K562 (cell line): ENCODE data around the gene SLC38A10. TPM values are rescaled to one million over a fixed set of nuclear protein-coding genes. Genes with fewer than 3 reads are reported as not detected.

Experiments
- ATAC-seq: fragments of 200-7000 bp; cut with Tn5 transposase; 3 replicates; pipeline ENCODE4 v1.9.1; 2020; ENCODE audit warnings: moderate library complexity
- BruUV-seq: library from RNA; stranded (reverse); fragments of 400-500 nt; replicated peaks from 2 replicates; lab custom pipeline; 2021; lab: Mats Ljungman, UMichigan
- CTCF ChIA-PET: fragments of 300-600 bp; formaldehyde crosslinking; extraction: SDS; loops from one replicate; lab custom pipeline; 2021; ENCODE audit warnings: low intra/inter-chr PET ratio; lab: Yijun Ruan, JAX
- POLR2A ChIA-PET: fragments of 300-600, 350-650 bp; sonication (Branson Sonifier 250); formaldehyde crosslinking; extraction: SDS; loops from one replicate; lab custom pipeline; 2021; ENCODE audit warnings: antibody characterized with exemption, inconsistent platforms; lab: Yijun Ruan, JAX
- DNase-seq, 4 experiments: peaks; one replicate each; pipeline versions ENCODE4 v3.0.0 to v3.0.0-alpha.2; 2011 to 2018; ENCODE audit warnings: low spot score in 3 of 4, mixed read lengths in 3 of 4; ENCODE audit errors: extremely low read depth in 1 of 4
- FAIRE-seq: peaks from 2 replicates; lab custom pipeline; 2011; peaks lifted over from hg19 to GRCh38; lab: Jason Lieb, UNC
- H2AFZ ChIP-seq: 2 replicates; pipeline ENCODE4 v1.6.0; 2011; ENCODE audit warnings: low read depth, low read length, control low read depth, inconsistent platforms
- H3K27ac ChIP-seq: fragments of 200-600 bp; 3 replicates; pipeline ENCODE4 v1.8.0; 2011; ENCODE audit warnings: low read depth, mild to moderate bottlenecking, control low read depth, inconsistent platforms, low read length, moderate library complexity, mixed read lengths; ENCODE audit errors: extremely low read depth
- H3K27me3 ChIP-seq, 2 experiments: fragments of 300-600 bp in 1 of 2; 2 replicates in 1 of 2; 3 replicates in 1 of 2; pipeline versions ENCODE4 v1.6.0 to v1.8.0; 2011; ENCODE audit warnings: inconsistent platforms in 2 of 2, low read length in 2 of 2, mild to moderate bottlenecking in 1 of 2, mixed read lengths in 1 of 2, moderate library complexity in 1 of 2; ENCODE audit not compliant: control insufficient read depth in 2 of 2, insufficient read depth in 2 of 2
- H3K36me3 ChIP-seq: fragments of 300-600 bp; 3 replicates; pipeline ENCODE4 v1.8.0; 2011; ENCODE audit warnings: mild to moderate bottlenecking, low read length, inconsistent platforms; ENCODE audit not compliant: control insufficient read depth, insufficient read depth
- H3K4me1 ChIP-seq, 2 experiments: fragments of 200-600 bp in 1 of 2; replicated peaks in 1 of 2; 2 replicates in 1 of 2; 3 replicates in 1 of 2; pipeline versions ENCODE4 v1.5.1 to v1.8.0; 2011; ENCODE audit warnings: inconsistent platforms in 2 of 2, low read length in 2 of 2, mild to moderate bottlenecking in 1 of 2, mixed read lengths in 1 of 2, moderate library complexity in 1 of 2; ENCODE audit not compliant: control insufficient read depth in 2 of 2, insufficient read depth in 2 of 2
- H3K4me2 ChIP-seq: 2 replicates; pipeline ENCODE4 v1.6.1; 2011; ENCODE audit warnings: low read length, control low read depth, inconsistent platforms, mixed read lengths; ENCODE audit not compliant: insufficient read depth
- H3K4me3 ChIP-seq: fragments of 200-600 bp; sonication (generic), shearing (Covaris generic); 2 replicates; pipeline ENCODE4 v1.5.1; 2016; ENCODE audit warnings: control low read depth, inconsistent platforms
- H3K79me2 ChIP-seq: fragments of 200-600 bp; 3 replicates; pipeline ENCODE4 v1.8.0; 2011; ENCODE audit warnings: low read length, inconsistent platforms; ENCODE audit not compliant: control insufficient read depth, insufficient read depth
- H3K9ac ChIP-seq, 2 experiments: 2 replicates each; pipeline versions ENCODE4 v1.6.0 to v1.6.1; 2011; ENCODE audit warnings: low read depth in 2 of 2, low read length in 2 of 2, control low read depth in 1 of 2, inconsistent platforms in 1 of 2, mild to moderate bottlenecking in 1 of 2, mixed read lengths in 1 of 2; ENCODE audit not compliant: insufficient read depth in 1 of 2
- H3K9me1 ChIP-seq: one replicate; pipeline ENCODE4 v1.6.0; 2011; ENCODE audit warnings: inconsistent platforms, mild to moderate bottlenecking, low read length, moderate library complexity; ENCODE audit not compliant: control insufficient read depth, insufficient read depth
- H3K9me3 ChIP-seq: replicated peaks from 2 replicates; pipeline ENCODE4 v1.5.1; 2011; ENCODE audit warnings: low read depth, low read length, inconsistent platforms; ENCODE audit not compliant: control insufficient read depth, insufficient read depth
- H4K20me1 ChIP-seq: replicated peaks from 2 replicates; pipeline ENCODE4 v1.6.1; 2011; ENCODE audit warnings: low read length, inconsistent platforms, mixed read lengths; ENCODE audit not compliant: control insufficient read depth, insufficient read depth
- CHD4 ChIP-seq: fragments of 200-600 bp; sonication (generic); IDR thresholded peaks from 3 replicates; pipeline ENCODE4 v1.6.1; 2012; ENCODE audit warnings: low read depth, mild to moderate bottlenecking, mixed read lengths, low read length, inconsistent platforms; ENCODE audit not compliant: insufficient read depth, insufficient replicate concordance, poor library complexity, severe bottlenecking
- EP400 ChIP-seq: fragments of 450-650 bp; IDR thresholded peaks from 2 replicates; pipeline ENCODE4 v1.6.1; 2017; ENCODE audit warnings: antibody characterized with exemption, mild to moderate bottlenecking, moderate library complexity
- HNRNPL ChIP-seq: fragments of 200-400 bp; formaldehyde crosslinking; IDR thresholded peaks from 2 replicates; pipeline ENCODE4 v1.6.1; 2017; ENCODE audit warnings: low read depth, mild to moderate bottlenecking, low read length
- PCBP1 ChIP-seq: fragments of 200-400 bp; formaldehyde crosslinking; IDR thresholded peaks from 2 replicates; pipeline ENCODE4 v1.6.1; 2018; ENCODE audit warnings: mild to moderate bottlenecking, low read depth, low read length; ENCODE audit not compliant: poor library complexity, severe bottlenecking
- PHB2 ChIP-seq: fragments of 450-650 bp; IDR thresholded peaks from 2 replicates; pipeline ENCODE4 v1.6.1; 2017; ENCODE audit warnings: low read depth
- POLR2G ChIP-seq: fragments of 200-400 bp; formaldehyde crosslinking; IDR thresholded peaks from 2 replicates; pipeline ENCODE4 v1.6.1; 2017; ENCODE audit warnings: low read depth, mild to moderate bottlenecking, antibody characterized with exemption, low read length, moderate library complexity
- RBFOX2 ChIP-seq: fragments of 200-400 bp; formaldehyde crosslinking; IDR thresholded peaks from 2 replicates; pipeline ENCODE4 v1.6.1; 2017; ENCODE audit warnings: low read depth, mild to moderate bottlenecking, low read length, moderate library complexity
- SFPQ ChIP-seq: fragments of 200-400 bp; formaldehyde crosslinking; IDR thresholded peaks from 2 replicates; pipeline ENCODE4 v1.6.1; 2017; ENCODE audit warnings: mild to moderate bottlenecking, low read depth, low read length, moderate library complexity
- SRF ChIP-seq, 2 experiments: fragments of 250-450, 450-650 bp in 1 of 2; sonication (Bioruptor Pico) in 1 of 2; sonication (generic) in 1 of 2; formaldehyde crosslinking; IDR thresholded peaks; 2 replicates each; pipeline versions ENCODE4 v1.5.0 to v1.5.1; 2020 to 2022; ENCODE audit warnings: mild to moderate bottlenecking in 1 of 2, missing genetic modification reagents in 1 of 2
- ZBTB33 ChIP-seq: sonication (generic); formaldehyde crosslinking; IDR thresholded peaks from 2 replicates; pipeline ENCODE4 v1.8.1; 2023; ENCODE audit warnings: mild to moderate bottlenecking, missing genetic modification reagents
- ZNF174 ChIP-seq: fragments of 250-450 bp; sonication (Bioruptor Pico); IDR thresholded peaks from 2 replicates; pipeline ENCODE4 v1.4.0; 2020; ENCODE audit warnings: mild to moderate bottlenecking
- WGBS: fragments of 100-300 bp; shearing (Covaris generic); methylation state at CpG from one replicate; pipeline ENCODE4 v1.1.6; 2016; ENCODE audit warnings: low coverage, mixed read lengths; ENCODE audit not compliant: insufficient coverage; ENCODE audit errors: missing lambda C conversion rate; 5-methylcytosine and 5-hydroxymethylcytosine counted together
- in situ Hi-C: fragments of 300-500 bp; cut with MboI; formaldehyde crosslinking; loops from 4 replicates; pipeline ENCODE4 v1.15.0; 2018; ENCODE audit warnings: inconsistent platforms, mixed read lengths
- intact Hi-C: fragments of 100-400 bp; cut with micrococcal nuclease; formaldehyde crosslinking; loops from 2 replicates; pipeline ENCODE4 v1.14.2; 2022
- polyA plus RNA-seq, 8 experiments: library from polyadenylated mRNA; depleted of rRNA in 4 of 8; stranded (reverse) in 5 of 8; unstranded in 3 of 8; fragments of >200 nt; fragmentation: Nextera tagmentation in 2 of 8; fragmentation: Illumina TruSeq in 1 of 8; extraction: Ambion mirVana in 2 of 8; extraction: Trizol in 1 of 8; gene quantifications; 2 replicates each; pipeline versions ENCODE4 v1.2.1 to v1.2.3, GENCODE V29; 2011 to 2014; ENCODE audit warnings: inconsistent platforms in 1 of 8, missing spikeins in 1 of 8
- total RNA-seq, 7 experiments: library from RNA; depleted of rRNA in 6 of 7; stranded (reverse); fragments of >200 nt in 6 of 7; fragmentation: Illumina TruSeq in 2 of 7; extraction: Trizol in 2 of 7; gene quantifications; 2 replicates each; pipeline versions ENCODE4 v1.2.1 to v1.2.3, GENCODE V29; 2011 to 2021; ENCODE audit warnings: low replicate concordance in 1 of 7

The SLC38A10 gene
- total and polyA plus RNA-seq, 9 of the 15 experiments (the other 6 are each of a cell fraction or from before 2014, with no cell fraction given), result 0.45 to 54.2 (median 13.8) TPM

- TF ChIP-seq SFPQ (no peak), CHD4 (no peak), PHB2 (no peak), SRF (CRISPR knock-in tag; IDR thresholded peaks at IDR 0.05) (no peak)
Observed at GRCh38 chr17:81342269-81343070, 47.4 kb upstream of the SLC38A10 start (continued).

GRCh38 chr17:81341516-81342268, 46.6 kb upstream of the SLC38A10 start:
- TF ChIP-seq HNRNPL, result 0 out of 2 replicates have a peak, but pooled peaks have one; percentile 36
- peak; percentile 63 for TF ChIP-seq PCBP1
- TF ChIP-seq EP400, result no peak
- peak; percentile 25; the same call in 1 of the 2 replicates for TF ChIP-seq RBFOX2
- TF ChIP-seq ZNF174 (CRISPR knock-in tag), result no peak
- TF ChIP-seq ZBTB33, result peak; percentile 5; the same call in 1 of the 2 replicates
- 0 out of 2 replicates have a peak, but pooled peaks have one; percentile 30 for TF ChIP-seq POLR2G
- TF ChIP-seq, all 486 proteins: peak for 5
- Histone ChIP-seq H3K9me3 (no peaks in the 10 kb centered on the region), H3K4me1 (peaks cover under 1 to 80% of the 10 kb centered on the region in 2 experiments; a peak in 4 of 5 replicates), H3K9me1 (peaks cover 3% of the 10 kb centered on the region), H3K4me2 (no peak overlapping the region), H3K27ac (no peak overlapping the region), H4K20me1 (0 out of 2 replicates have a peak, but pooled peaks cover 4% of the 10 kb centered on the region), H2AFZ (no peak overlapping the region), H3K36me3 (peaks cover 12% of the 10 kb centered on the region; the same call in 1 of the 3 replicates), H3K4me3 (no peak overlapping the region), H3K27me3 (no peaks in the 10 kb centered on the region), H3K79me2 (peaks cover 50% of the 10 kb centered on the region), H3K9ac (no peak overlapping the region)
- DNase-seq, result no peak
- no TSS peak for BruUV-seq
- ATAC-seq, result no peak
- intact Hi-C loops (no loop called here), in situ Hi-C loops (no loop called here)
- 96% methylated on average over 27 of the region's 83 CpGs for WGBS
- ChIA-PET POLR2A (interaction anchor here (0.6 kb wide), 3 partner anchors 11 to 527 kb away, joined by 4 read pairs; no protein-coding TSS in a partner anchor), CTCF (no interaction called here)
- FAIRE-seq, result no peak
